Measurements from ENCODE around the gene TMEM125. TPM values are rescaled to one million over a fixed set of nuclear protein-coding genes. Genes with fewer than 3 reads are reported as not detected.

Gene TMEM125
- total and polyA plus RNA-seq, 11 donors = 0.11 to 0.68 (median 0.29) TPM; not detected in 5

DNA sequence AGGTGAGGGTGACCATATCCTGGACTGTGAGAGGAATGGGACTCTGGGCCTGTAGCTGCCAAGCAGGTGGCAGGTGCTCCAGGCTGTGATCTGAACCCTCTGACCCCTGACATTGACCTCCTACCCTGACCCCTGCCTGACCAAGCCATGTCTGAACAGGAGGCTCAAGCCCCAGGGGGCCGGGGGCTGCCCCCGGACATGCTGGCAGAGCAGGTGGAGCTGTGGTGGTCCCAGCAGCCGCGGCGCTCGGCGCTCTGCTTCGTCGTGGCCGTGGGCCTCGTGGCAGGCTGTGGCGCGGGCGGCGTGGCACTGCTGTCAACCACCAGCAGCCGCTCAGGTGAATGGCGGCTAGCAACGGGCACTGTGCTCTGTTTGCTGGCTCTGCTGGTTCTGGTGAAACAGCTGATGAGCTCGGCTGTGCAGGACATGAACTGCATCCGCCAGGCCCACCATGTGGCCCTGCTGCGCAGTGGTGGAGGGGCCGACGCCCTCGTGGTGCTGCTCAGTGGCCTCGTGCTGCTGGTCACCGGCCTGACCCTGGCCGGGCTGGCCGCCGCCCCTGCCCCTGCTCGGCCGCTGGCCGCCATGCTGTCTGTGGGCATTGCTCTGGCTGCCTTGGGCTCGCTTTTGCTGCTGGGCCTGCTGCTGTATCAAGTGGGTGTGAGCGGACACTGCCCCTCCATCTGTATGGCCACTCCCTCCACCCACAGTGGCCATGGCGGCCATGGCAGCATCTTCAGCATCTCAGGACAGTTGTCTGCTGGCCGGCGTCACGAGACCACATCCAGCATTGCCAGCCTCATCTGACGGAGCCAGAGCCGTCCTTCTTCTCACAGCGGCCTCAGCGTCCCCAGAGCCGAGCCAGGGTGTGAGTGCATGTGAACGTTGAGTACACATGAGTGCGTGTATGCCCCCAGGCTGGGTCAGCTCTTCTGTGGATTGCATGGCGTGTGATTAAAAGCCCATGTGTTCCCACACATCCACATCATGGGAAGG lies 3.1 kb downstream of the TMEM125 start:
- H3K4me1 ChIP-seq = peaks cover 0 to 19% (median 6%) of the 10 kb centered on the region in 12 donors
- no peak overlapping the region for H3K27ac ChIP-seq
- WGBS, 4 donors = 96 to 98% (median 97%) methylated on average over 29 to 46 of the region's 46 CpGs
- peak in 1 of 5 donors; percentile 9 for DNase-seq
- ATAC-seq = no peak
- H3K4me3 ChIP-seq = no peak overlapping the region
- no peaks in the 10 kb centered on the region for H3K27me3 ChIP-seq
- no peaks in the 10 kb centered on the region for H3K9me3 ChIP-seq
- TF ChIP-seq, protein P1, sequence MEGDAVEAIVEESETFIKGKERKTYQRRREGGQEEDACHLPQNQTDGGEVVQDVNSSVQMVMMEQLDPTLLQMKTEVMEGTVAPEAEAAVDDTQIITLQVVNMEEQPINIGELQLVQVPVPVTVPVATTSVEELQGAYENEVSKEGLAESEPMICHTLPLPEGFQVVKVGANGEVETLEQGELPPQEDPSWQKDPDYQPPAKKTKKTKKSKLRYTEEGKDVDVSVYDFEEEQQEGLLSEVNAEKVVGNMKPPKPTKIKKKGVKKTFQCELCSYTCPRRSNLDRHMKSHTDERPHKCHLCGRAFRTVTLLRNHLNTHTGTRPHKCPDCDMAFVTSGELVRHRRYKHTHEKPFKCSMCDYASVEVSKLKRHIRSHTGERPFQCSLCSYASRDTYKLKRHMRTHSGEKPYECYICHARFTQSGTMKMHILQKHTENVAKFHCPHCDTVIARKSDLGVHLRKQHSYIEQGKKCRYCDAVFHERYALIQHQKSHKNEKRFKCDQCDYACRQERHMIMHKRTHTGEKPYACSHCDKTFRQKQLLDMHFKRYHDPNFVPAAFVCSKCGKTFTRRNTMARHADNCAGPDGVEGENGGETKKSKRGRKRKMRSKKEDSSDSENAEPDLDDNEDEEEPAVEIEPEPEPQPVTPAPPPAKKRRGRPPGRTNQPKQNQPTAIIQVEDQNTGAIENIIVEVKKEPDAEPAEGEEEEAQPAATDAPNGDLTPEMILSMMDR (IDR thresholded peaks at IDR 0.05) = no peak
- TF ChIP-seq POLR2A (IDR thresholded peaks at IDR 0.05) = no peak
- H3K36me3 ChIP-seq = no peaks in the 10 kb centered on the region
- intact Hi-C loops (cut with DNase I) = no loop called here

- peaks cover 0 to 19% (median 6%) of the 10 kb centered on the region in 12 donors for H3K4me1 ChIP-seq
- intact Hi-C loops (cut with DNase I) = no loop called here
- H3K27ac ChIP-seq = peak overlapping the region in 3 of 12 donors; percentile 5 to 42 (median 20)
- WGBS, 4 donors = 98 to 100% (median 99%) methylated on average over 5 to 7 of the region's 7 CpGs
- H3K36me3 ChIP-seq = no peaks in the 10 kb centered on the region
- DNase-seq (peak in 1 of 5 donors; percentile 6), ATAC-seq (no peak)
- TF ChIP-seq POLR2A (IDR thresholded peaks at IDR 0.05) = no peak
- TF ChIP-seq, protein P1 (IDR thresholded peaks at IDR 0.05) = no peak
- H3K9me3 ChIP-seq = no peaks in the 10 kb centered on the region
- H3K27me3 ChIP-seq = no peaks in the 10 kb centered on the region
- no peak overlapping the region for H3K4me3 ChIP-seq
These were observed 3.9 kb downstream of the TMEM125 start for GRCh38 chr1:43273708-43274107.

- ATAC-seq (peak in 3 of 4 donors; percentile 47 to 89 (median 53)), DNase-seq (peak in 1 of 5 donors; percentile 21)
- H3K27ac ChIP-seq = peak overlapping the region in 6 of 12 donors; percentile 5 to 48 (median 44)
- WGBS, 4 donors = 47 to 62% (median 57%) methylated on average over 9 to 11 of the region's 11 CpGs
- no peaks in the 10 kb centered on the region for H3K9me3 ChIP-seq
- H3K4me3 ChIP-seq = no peak overlapping the region
- H3K36me3 ChIP-seq = no peaks in the 10 kb centered on the region
- no peaks in the 10 kb centered on the region for H3K27me3 ChIP-seq
- peaks cover 0 to 19% (median 6%) of the 10 kb centered on the region in 12 donors for H3K4me1 ChIP-seq
- no peak for TF ChIP-seq POLR2A (IDR thresholded peaks at IDR 0.05)
- TF ChIP-seq, protein P1 (IDR thresholded peaks at IDR 0.05) = no peak
- intact Hi-C loops (cut with DNase I) = no loop called here
These were observed 4.5 kb downstream of the TMEM125 start for GRCh38 chr1:43274125-43274803.

DNA sequence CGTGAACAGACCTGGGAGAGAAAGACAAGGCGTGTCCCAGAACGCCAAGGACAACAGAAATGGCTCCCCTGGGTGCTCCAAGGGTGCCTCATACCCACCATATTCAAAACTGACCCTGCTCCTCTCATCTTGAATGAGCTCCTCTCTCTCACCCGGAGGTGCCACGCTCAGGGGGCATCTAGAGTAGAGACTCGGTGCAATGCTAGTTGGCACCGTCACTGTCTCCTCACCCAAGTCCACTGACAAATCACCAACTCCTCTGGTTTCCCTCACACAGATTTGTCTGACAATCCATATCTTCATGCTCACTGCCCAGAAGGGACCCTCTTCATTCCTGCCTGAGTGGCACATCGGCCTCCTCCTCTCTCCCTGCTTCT lies 5.0 kb downstream of the TMEM125 start:
- TF ChIP-seq, protein P1 (IDR thresholded peaks at IDR 0.05) = no peak
- TF ChIP-seq POLR2A (IDR thresholded peaks at IDR 0.05) = no peak
- Histone ChIP-seq H3K27me3 (no peaks in the 10 kb centered on the region), H3K9me3 (no peaks in the 10 kb centered on the region), H3K36me3 (no peaks in the 10 kb centered on the region), H3K4me3 (no peak overlapping the region), H3K4me1 (peaks cover 0 to 19% (median 6%) of the 10 kb centered on the region in 12 donors), H3K27ac (peak overlapping the region in 4 of 12 donors; percentile 5 to 46 (median 31))
- DNase-seq (no peak), ATAC-seq (no peak)
- WGBS, 4 donors = 78 to 94% (median 87%) methylated on average over 8 of the region's 8 CpGs
- intact Hi-C loops (cut with DNase I) = no loop called here

Measured in heart left ventricle (tissue), 16 donors.